A673 (cell line): Measurements from ENCODE around the gene RC3H1. TPM values are rescaled to one million over a fixed set of nuclear protein-coding genes. Genes with fewer than 3 reads are reported as not detected.
"Not testable (repeated sequence)": the region's sequence is repeated elsewhere in the genome, so short reads cannot be mapped to it uniquely, and the experiment has no call there.

Source experiments
- BruUV-seq: library from RNA; stranded (reverse); fragments of 400-500 nt; replicated peaks from 2 replicates; lab custom pipeline; 2021; lab: Mats Ljungman, UMichigan
- CTCF ChIA-PET: fragments of 300-600 bp; sonication (Branson Sonifier 250); formaldehyde crosslinking; loops from one replicate; lab custom pipeline; 2022; ENCODE audit warnings: antibody characterized with exemption; lab: Charles Lee
- POLR2A ChIA-PET: fragments of 300-600 bp; sonication (Branson Sonifier 250); formaldehyde crosslinking; loops from one replicate; lab custom pipeline; 2022; ENCODE audit warnings: antibody characterized with exemption; ENCODE audit not compliant: low non-redundant PET; lab: Charles Lee
- DNase-seq: peaks from one replicate; pipeline ENCODE4 v3.0.0-alpha.2; 2015; ENCODE audit warnings: low spot score
- H3K27ac ChIP-seq: fragments of 200-600 bp; sonication (generic); 2 replicates; pipeline ENCODE4 v1.5.1; 2016; ENCODE audit warnings: mixed run types, low read depth, mild to moderate bottlenecking, mixed read lengths, antibody characterized with exemption, low read length; ENCODE audit not compliant: poor library complexity, severe bottlenecking
- H3K27me3 ChIP-seq: fragments of 200-600 bp; sonication (generic); replicated peaks from 2 replicates; pipeline ENCODE4 v1.6.1; 2017; ENCODE audit warnings: mixed run types, low read depth, mild to moderate bottlenecking, mixed read lengths, antibody characterized with exemption, low read length; ENCODE audit not compliant: insufficient read depth, poor library complexity
- H3K36me3 ChIP-seq: fragments of 200-600 bp; sonication (generic); 2 replicates; pipeline ENCODE4 v1.6.1; 2016; ENCODE audit warnings: mixed run types, mild to moderate bottlenecking, mixed read lengths, antibody characterized with exemption, low read length; ENCODE audit not compliant: insufficient read depth, poor library complexity, severe bottlenecking
- H3K4me1 ChIP-seq: fragments of 200-600 bp; sonication (generic); 2 replicates; pipeline ENCODE4 v1.6.1; 2017; ENCODE audit warnings: mixed run types, mild to moderate bottlenecking, mixed read lengths, antibody characterized with exemption, low read length; ENCODE audit not compliant: insufficient read depth, poor library complexity, severe bottlenecking
- H3K4me3 ChIP-seq: fragments of 200-600 bp; sonication (generic); 2 replicates; pipeline ENCODE4 v1.5.1; 2016; ENCODE audit warnings: low read depth, mixed run types, mild to moderate bottlenecking, mixed read lengths, low read length; ENCODE audit not compliant: poor library complexity, severe bottlenecking
- H3K9me3 ChIP-seq: fragments of 200-600 bp; sonication (generic); 2 replicates; pipeline ENCODE4 v1.6.1; 2016; ENCODE audit warnings: mixed run types, low read depth, mild to moderate bottlenecking, mixed read lengths, antibody characterized with exemption, low read length; ENCODE audit not compliant: poor library complexity, severe bottlenecking
- EZH2 ChIP-seq: fragments of 200-600 bp; sonication (generic); IDR thresholded peaks from 2 replicates; pipeline ENCODE4 v1.6.1; 2017; ENCODE audit warnings: borderline replicate concordance, low read depth, mild to moderate bottlenecking, mixed read lengths, antibody characterized with exemption, low read length; ENCODE audit not compliant: poor library complexity, severe bottlenecking
- intact Hi-C: fragments of 100-400 bp; cut with micrococcal nuclease; formaldehyde crosslinking; loops from one replicate; pipeline ENCODE4 v1.10.0; 2022; ENCODE audit not compliant: unreplicated experiment
- total RNA-seq: library from RNA; stranded (reverse); gene quantifications from 2 replicates; pipeline ENCODE4 v1.2.3, GENCODE V29; 2021
- TF ChIP-seq, protein P1 (sequence below): fragments of 300-800, 200-600 bp; sonication (generic); conservative IDR thresholded peaks from 2 replicates; pipeline ENCODE4 v1.5.1; 2017; ENCODE audit warnings: low read depth, mild to moderate bottlenecking, antibody characterized with exemption, low read length, moderate library complexity, mixed read lengths

Gene RC3H1
- total RNA-seq, 1 experiment from 2014 or later, result 27.2 TPM

DNA sequence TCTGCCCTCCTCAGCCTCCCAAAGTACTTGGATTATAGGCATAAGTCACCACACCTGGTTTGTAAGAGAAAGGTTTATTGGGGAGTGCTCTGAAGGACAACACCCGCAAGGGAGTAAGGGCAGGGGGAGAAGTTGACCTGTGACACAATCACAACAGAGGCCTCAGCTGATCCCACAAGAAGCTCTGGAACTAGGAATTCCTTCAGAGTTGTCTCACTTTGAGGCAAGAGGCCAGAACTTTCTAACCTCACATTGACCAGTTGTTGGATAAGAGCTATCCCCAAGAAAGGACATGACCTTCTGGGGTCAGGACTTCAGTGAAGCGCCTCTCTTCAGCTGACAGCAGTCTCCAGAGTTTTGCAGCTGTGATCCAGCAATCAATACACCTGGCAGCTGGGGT lies 27.4 kb upstream of the RC3H1 start:
- CTCF ChIA-PET, result no interaction called here
- Histone ChIP-seq H3K4me1 (no peaks in the 10 kb centered on the region), H3K27ac (no peak overlapping the region), H3K4me3 (no peak overlapping the region), H3K36me3 (no peaks in the 10 kb centered on the region), H3K9me3 (no peaks in the 10 kb centered on the region), H3K27me3 (no peaks in the 10 kb centered on the region)
- BruUV-seq, result no TSS peak
- intact Hi-C loops, result no loop called here
- no peak for DNase-seq
- TF ChIP-seq EZH2, result no peak
- TF ChIP-seq, protein P1, sequence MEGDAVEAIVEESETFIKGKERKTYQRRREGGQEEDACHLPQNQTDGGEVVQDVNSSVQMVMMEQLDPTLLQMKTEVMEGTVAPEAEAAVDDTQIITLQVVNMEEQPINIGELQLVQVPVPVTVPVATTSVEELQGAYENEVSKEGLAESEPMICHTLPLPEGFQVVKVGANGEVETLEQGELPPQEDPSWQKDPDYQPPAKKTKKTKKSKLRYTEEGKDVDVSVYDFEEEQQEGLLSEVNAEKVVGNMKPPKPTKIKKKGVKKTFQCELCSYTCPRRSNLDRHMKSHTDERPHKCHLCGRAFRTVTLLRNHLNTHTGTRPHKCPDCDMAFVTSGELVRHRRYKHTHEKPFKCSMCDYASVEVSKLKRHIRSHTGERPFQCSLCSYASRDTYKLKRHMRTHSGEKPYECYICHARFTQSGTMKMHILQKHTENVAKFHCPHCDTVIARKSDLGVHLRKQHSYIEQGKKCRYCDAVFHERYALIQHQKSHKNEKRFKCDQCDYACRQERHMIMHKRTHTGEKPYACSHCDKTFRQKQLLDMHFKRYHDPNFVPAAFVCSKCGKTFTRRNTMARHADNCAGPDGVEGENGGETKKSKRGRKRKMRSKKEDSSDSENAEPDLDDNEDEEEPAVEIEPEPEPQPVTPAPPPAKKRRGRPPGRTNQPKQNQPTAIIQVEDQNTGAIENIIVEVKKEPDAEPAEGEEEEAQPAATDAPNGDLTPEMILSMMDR, result no peak
- POLR2A ChIA-PET, result no interaction called here

DNA sequence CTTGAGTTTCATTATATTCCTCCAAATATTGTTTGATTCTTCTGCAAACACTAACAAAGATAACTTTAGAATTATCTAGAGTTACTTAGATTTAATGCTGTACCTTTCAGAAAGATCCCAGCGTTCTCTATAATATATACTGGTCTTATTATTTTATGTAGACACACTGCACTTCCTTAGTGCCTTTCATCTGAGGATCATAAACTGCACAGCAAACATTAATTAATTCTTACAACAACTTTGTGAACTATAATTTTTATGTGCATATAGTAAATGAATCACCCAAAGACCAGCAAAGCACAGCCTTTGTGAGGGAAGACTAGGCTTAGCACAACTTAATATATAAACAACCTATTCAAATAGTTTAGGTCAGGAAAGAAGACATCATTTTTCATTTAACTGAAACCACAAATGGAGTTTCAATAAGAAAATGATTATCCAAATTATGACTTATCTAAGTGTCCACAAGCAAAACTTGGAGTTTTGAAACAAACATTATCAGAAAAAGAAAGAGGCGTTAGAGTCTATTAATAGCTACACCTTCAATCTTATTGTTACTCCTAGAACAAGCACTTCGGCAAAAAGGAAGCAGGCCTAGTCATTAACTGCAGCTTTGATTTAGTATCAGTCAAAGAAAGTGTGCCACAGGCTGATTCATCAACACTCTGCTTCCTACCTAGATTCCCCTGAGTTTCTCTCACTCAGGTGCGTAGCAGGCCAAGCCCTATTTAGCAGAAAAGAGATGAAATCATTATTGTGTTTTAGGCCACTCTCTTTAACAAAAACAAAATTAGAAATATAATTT lies 22.5 kb upstream of the RC3H1 start:
- no peak for TF ChIP-seq EZH2
- TF ChIP-seq, protein P1, result no peak
- H3K36me3 ChIP-seq, result no peaks in the 10 kb centered on the region
- BruUV-seq, result no TSS peak
- H3K27ac ChIP-seq, result no peak overlapping the region
- DNase-seq, result no peak
- intact Hi-C loops, result no loop called here
- H3K4me3 ChIP-seq, result no peak overlapping the region
- no peaks in the 10 kb centered on the region for H3K27me3 ChIP-seq
- H3K9me3 ChIP-seq, result no peaks in the 10 kb centered on the region
- ChIA-PET CTCF (no interaction called here), POLR2A (no interaction called here)
- H3K4me1 ChIP-seq, result no peaks in the 10 kb centered on the region

DNA sequence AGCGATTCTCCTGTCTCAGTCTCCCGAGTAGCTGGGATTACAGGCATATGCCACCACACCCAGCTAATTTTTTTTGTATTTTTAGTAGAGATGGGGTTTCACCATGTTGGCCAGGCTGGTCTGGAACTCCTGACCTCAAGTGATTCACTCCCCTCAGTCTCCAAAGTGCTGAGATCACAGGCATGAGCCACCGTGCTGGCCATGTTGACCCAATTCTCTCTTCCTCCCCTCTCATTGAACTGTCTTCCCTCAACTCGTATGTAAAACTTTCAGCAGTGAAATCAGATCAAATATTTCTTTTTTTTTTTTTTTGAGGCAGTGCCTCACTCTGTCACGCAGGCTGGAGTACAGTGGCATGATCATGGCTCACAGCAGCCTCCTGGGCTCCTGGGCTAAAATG lies 20.4 kb upstream of the RC3H1 start:
- H3K27me3 ChIP-seq, intact Hi-C loops, POLR2A ChIA-PET, H3K9me3 ChIP-seq, H3K36me3 ChIP-seq, H3K27ac ChIP-seq, BruUV-seq, H3K4me3 ChIP-seq, CTCF ChIA-PET, H3K4me1 ChIP-seq, DNase-seq: not testable (repeated sequence)

DNA sequence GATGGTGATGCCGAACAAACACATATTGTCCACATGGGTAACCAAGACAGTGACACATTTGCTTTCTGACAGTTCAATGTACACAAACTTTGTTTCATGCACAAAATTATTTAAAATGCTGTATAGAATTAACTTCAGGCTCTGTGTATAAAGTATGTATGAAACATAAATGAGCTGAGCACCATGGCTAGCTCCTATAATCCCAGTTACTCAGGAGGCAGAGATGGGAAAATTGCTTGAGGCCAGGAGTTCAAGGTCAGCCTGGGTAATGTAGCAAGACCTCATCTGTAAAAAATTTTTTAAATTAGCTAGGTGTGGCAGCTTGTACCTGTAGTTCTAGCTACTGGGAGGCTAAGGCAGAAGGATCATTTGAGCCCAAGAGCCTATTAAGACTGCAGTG lies 19.2 kb upstream of the RC3H1 start:
- no peaks in the 10 kb centered on the region for H3K9me3 ChIP-seq
- H3K4me1 ChIP-seq, result no peaks in the 10 kb centered on the region
- H3K27ac ChIP-seq, result no peak overlapping the region
- CTCF ChIA-PET, result no interaction called here
- no peaks in the 10 kb centered on the region for H3K36me3 ChIP-seq
- BruUV-seq, result no TSS peak
- intact Hi-C loops, result no loop called here
- no peak for TF ChIP-seq EZH2
- TF ChIP-seq, protein P1, result no peak
- no peak for DNase-seq
- POLR2A ChIA-PET, result no interaction called here
- H3K4me3 ChIP-seq, result no peak overlapping the region
- H3K27me3 ChIP-seq, result no peaks in the 10 kb centered on the region
